WTC11 (cell line): ENCODE results near the gene PSMG4. TPM values are rescaled to one million over a fixed set of nuclear protein-coding genes. Genes with fewer than 3 reads are reported as not detected.

Experiments used
- ATAC-seq: fragments of 200-7000 bp; cut with Tn5 transposase; 2 replicates; pipeline ENCODE4 v1.10.0; 2021; ENCODE audit warnings: mild to moderate bottlenecking, moderate library complexity
- CTCF ChIA-PET: fragments of 300-600 bp; sonication (Branson Sonifier 250); formaldehyde crosslinking; loops from one replicate; lab custom pipeline; 2021; ENCODE audit warnings: antibody characterized with exemption; lab: Charles Lee
- POLR2A ChIA-PET: fragments of 350-600 bp; sonication (Branson Sonifier 250); formaldehyde crosslinking; loops from one replicate; lab custom pipeline; 2021; ENCODE audit warnings: antibody characterized with exemption; lab: Charles Lee
- DNase-seq: peaks from one replicate; pipeline ENCODE4 v3.0.0; 2021; ENCODE audit warnings: low spot score
- H3K27ac Mint-ChIP-seq: 2 replicates; pipeline ENCODE4 v1.8.0; 2021; ENCODE audit warnings: mixed read lengths
- H3K27me3 Mint-ChIP-seq: 2 replicates; pipeline ENCODE4 v1.8.0; 2021; ENCODE audit warnings: low read depth, mild to moderate bottlenecking, moderate library complexity, mixed read lengths
- H3K36me3 Mint-ChIP-seq: 2 replicates; pipeline ENCODE4 v1.8.0; 2021; ENCODE audit warnings: mixed read lengths
- H3K4me1 Mint-ChIP-seq: 2 replicates; pipeline ENCODE4 v1.8.0; 2022; ENCODE audit warnings: mixed read lengths
- H3K4me3 Mint-ChIP-seq: 2 replicates; pipeline ENCODE4 v1.8.0; 2021; ENCODE audit warnings: mild to moderate bottlenecking, moderate library complexity, mixed read lengths
- H3K9me3 Mint-ChIP-seq: 2 replicates; pipeline ENCODE4 v1.8.0; 2021; ENCODE audit warnings: mixed read lengths
- CBFB ChIP-seq: sonication (generic); formaldehyde crosslinking; IDR thresholded peaks from 2 replicates; pipeline ENCODE4 v1.8.1; 2022; ENCODE audit warnings: mild to moderate bottlenecking, low read depth, missing genetic modification reagents
- CREM ChIP-seq: sonication (generic); formaldehyde crosslinking; IDR thresholded peaks from 2 replicates; pipeline ENCODE4 v1.8.1; 2022; ENCODE audit warnings: mild to moderate bottlenecking, missing genetic modification reagents, moderate library complexity
- ETV6 ChIP-seq: sonication (generic); formaldehyde crosslinking; IDR thresholded peaks from 2 replicates; pipeline ENCODE4 v1.8.1; 2022; ENCODE audit warnings: mild to moderate bottlenecking, missing genetic modification reagents
- FOXJ3 ChIP-seq: sonication (generic); formaldehyde crosslinking; IDR thresholded peaks from 2 replicates; pipeline ENCODE4 v1.9.0; 2021; ENCODE audit warnings: missing genetic modification reagents, mild to moderate bottlenecking, borderline replicate concordance
- MXD4 ChIP-seq: fragments of 250-450 bp; sonication (Bioruptor Pico); IDR thresholded peaks from 2 replicates; pipeline ENCODE4 v1.8.0; 2021; ENCODE audit warnings: mild to moderate bottlenecking, moderate library complexity, borderline replicate concordance
- MYBL2 ChIP-seq: sonication (generic); formaldehyde crosslinking; IDR thresholded peaks from 2 replicates; pipeline ENCODE4 v1.8.1; 2023; ENCODE audit warnings: mild to moderate bottlenecking, moderate library complexity, missing genetic modification reagents
- OVOL2 ChIP-seq: fragments of 250-450 bp; sonication (Bioruptor Pico); IDR thresholded peaks from 2 replicates; pipeline ENCODE4 v1.9.0; 2021; ENCODE audit warnings: mild to moderate bottlenecking, borderline replicate concordance
- TEAD4 ChIP-seq: sonication (generic); formaldehyde crosslinking; IDR thresholded peaks from 2 replicates; pipeline ENCODE4 v1.8.0; 2022; ENCODE audit warnings: mild to moderate bottlenecking, missing genetic modification reagents
- ZNF219 ChIP-seq: sonication (generic); formaldehyde crosslinking; IDR thresholded peaks from 2 replicates; pipeline ENCODE4 v1.8.0; 2023; ENCODE audit warnings: missing genetic modification reagents, mild to moderate bottlenecking, borderline replicate concordance
- ZNF232 ChIP-seq: sonication (generic); formaldehyde crosslinking; IDR thresholded peaks from 2 replicates; pipeline ENCODE4 v1.8.0; 2022; ENCODE audit warnings: mild to moderate bottlenecking, missing genetic modification reagents
- ZNF317 ChIP-seq: sonication (generic); formaldehyde crosslinking; IDR thresholded peaks from 2 replicates; pipeline ENCODE4 v1.8.1; 2023; ENCODE audit warnings: low read depth, mild to moderate bottlenecking, moderate library complexity, missing genetic modification reagents, borderline replicate concordance
- ZNF671 ChIP-seq: fragments of 250-450 bp; sonication (Bioruptor Pico); IDR thresholded peaks from 2 replicates; pipeline ENCODE4 v1.8.0; 2021; ENCODE audit warnings: mild to moderate bottlenecking
- total RNA-seq: library from RNA; stranded (reverse); gene quantifications from 3 replicates; pipeline ENCODE4 v1.2.3, GENCODE V29; 2021
- TF ChIP-seq, protein P1 (sequence below): sonication (generic); formaldehyde crosslinking; IDR thresholded peaks from 2 replicates; pipeline ENCODE4 v1.8.1; 2022; ENCODE audit warnings: low read depth, missing genetic modification reagents, borderline replicate concordance
- TF ChIP-seq, protein P2 (sequence below): sonication (generic); formaldehyde crosslinking; IDR thresholded peaks from 2 replicates; pipeline ENCODE4 v1.8.0; 2023; ENCODE audit warnings: missing genetic modification reagents, mild to moderate bottlenecking, borderline replicate concordance
- TF ChIP-seq, protein P3 (sequence below): sonication (generic); formaldehyde crosslinking; IDR thresholded peaks from 2 replicates; pipeline ENCODE4 v1.8.1; 2022; ENCODE audit warnings: mild to moderate bottlenecking, moderate library complexity, missing genetic modification reagents
- TF ChIP-seq, protein P4 (sequence below): sonication (generic); formaldehyde crosslinking; IDR thresholded peaks from 2 replicates; pipeline ENCODE4 v1.8.1; 2022; ENCODE audit warnings: mild to moderate bottlenecking, missing genetic modification reagents, moderate library complexity, borderline replicate concordance
- TF ChIP-seq, protein P5 (sequence below): sonication (generic); formaldehyde crosslinking; IDR thresholded peaks from 2 replicates; pipeline ENCODE4 v1.8.1; 2023; ENCODE audit warnings: mild to moderate bottlenecking, missing genetic modification reagents, borderline replicate concordance
- TF ChIP-seq, protein P6 (sequence below): sonication (generic); formaldehyde crosslinking; IDR thresholded peaks from 2 replicates; pipeline ENCODE4 v1.8.1; 2022; ENCODE audit warnings: low read depth, mild to moderate bottlenecking, moderate library complexity, missing genetic modification reagents, borderline replicate concordance

Gene PSMG4
- total RNA-seq, 1 experiment from 2014 or later: 38.2 TPM

DNA sequence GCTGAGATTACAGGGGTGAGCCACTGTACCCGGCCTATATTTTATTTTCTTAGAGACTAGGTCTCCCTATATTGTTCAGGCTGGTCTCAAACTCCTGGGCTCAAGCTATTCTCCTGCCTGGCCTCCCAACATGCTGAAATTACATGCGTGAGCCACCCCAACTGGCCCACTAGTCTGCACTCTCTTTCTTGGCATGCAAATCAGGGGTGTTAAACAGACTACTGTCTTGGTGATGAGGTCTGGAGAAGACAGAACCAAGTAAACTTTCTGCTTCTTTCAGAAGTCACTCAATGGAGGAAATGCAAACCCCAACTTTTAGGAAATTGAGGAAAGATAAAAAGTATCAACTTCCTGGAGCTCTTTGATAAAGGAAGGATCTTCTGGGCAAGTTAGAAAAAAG is 23.3 kb upstream of the PSMG4 start (continued):
- TF ChIP-seq, protein P1, sequence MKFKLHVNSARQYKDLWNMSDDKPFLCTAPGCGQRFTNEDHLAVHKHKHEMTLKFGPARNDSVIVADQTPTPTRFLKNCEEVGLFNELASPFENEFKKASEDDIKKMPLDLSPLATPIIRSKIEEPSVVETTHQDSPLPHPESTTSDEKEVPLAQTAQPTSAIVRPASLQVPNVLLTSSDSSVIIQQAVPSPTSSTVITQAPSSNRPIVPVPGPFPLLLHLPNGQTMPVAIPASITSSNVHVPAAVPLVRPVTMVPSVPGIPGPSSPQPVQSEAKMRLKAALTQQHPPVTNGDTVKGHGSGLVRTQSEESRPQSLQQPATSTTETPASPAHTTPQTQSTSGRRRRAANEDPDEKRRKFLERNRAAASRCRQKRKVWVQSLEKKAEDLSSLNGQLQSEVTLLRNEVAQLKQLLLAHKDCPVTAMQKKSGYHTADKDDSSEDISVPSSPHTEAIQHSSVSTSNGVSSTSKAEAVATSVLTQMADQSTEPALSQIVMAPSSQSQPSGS (CRISPR knock-in tag): no peak
- TF ChIP-seq ZNF232 (CRISPR knock-in tag) (no peak), OVOL2 (CRISPR knock-in tag) (no peak), ZNF317 (no peak), MYBL2 (no peak), CBFB (CRISPR knock-in tag) (no peak)

DNA sequence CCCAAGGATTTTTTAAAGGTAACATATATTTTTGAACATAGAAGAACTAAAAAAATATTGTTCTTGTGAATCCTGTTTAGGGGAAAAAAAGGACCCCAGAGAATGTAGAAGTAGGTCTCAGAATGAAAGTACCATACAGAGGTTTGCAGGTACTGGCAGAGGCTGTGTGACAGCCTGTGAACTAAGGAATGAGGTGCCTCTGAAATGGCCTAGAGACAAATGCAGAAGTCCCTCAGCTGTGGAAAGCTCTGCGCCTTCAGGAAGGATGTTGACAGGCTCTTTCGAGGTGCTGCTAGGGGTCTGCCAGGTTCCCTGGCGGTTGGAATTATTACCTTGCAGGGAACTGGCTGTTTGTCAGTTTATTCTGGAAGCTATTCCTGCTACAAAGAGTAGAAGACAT is 22.7 kb upstream of the PSMG4 start:
- ChIA-PET POLR2A (no interaction called here), CTCF (interaction anchor here (5.5 kb wide), 1 partner anchor 15 kb away, joined by 66 read pairs; no protein-coding TSS in a partner anchor)
- ATAC-seq (no peak), DNase-seq (no peak)
- H3K4me1 Mint-ChIP-seq: peaks cover 31% of the 10 kb centered on the region
- H3K9me3 Mint-ChIP-seq: no peaks in the 10 kb centered on the region
- H3K27ac Mint-ChIP-seq: peak overlapping the region; percentile 1; the same call in 1 of the 2 replicates
- no peak overlapping the region for H3K4me3 Mint-ChIP-seq
- TF ChIP-seq, protein P2, sequence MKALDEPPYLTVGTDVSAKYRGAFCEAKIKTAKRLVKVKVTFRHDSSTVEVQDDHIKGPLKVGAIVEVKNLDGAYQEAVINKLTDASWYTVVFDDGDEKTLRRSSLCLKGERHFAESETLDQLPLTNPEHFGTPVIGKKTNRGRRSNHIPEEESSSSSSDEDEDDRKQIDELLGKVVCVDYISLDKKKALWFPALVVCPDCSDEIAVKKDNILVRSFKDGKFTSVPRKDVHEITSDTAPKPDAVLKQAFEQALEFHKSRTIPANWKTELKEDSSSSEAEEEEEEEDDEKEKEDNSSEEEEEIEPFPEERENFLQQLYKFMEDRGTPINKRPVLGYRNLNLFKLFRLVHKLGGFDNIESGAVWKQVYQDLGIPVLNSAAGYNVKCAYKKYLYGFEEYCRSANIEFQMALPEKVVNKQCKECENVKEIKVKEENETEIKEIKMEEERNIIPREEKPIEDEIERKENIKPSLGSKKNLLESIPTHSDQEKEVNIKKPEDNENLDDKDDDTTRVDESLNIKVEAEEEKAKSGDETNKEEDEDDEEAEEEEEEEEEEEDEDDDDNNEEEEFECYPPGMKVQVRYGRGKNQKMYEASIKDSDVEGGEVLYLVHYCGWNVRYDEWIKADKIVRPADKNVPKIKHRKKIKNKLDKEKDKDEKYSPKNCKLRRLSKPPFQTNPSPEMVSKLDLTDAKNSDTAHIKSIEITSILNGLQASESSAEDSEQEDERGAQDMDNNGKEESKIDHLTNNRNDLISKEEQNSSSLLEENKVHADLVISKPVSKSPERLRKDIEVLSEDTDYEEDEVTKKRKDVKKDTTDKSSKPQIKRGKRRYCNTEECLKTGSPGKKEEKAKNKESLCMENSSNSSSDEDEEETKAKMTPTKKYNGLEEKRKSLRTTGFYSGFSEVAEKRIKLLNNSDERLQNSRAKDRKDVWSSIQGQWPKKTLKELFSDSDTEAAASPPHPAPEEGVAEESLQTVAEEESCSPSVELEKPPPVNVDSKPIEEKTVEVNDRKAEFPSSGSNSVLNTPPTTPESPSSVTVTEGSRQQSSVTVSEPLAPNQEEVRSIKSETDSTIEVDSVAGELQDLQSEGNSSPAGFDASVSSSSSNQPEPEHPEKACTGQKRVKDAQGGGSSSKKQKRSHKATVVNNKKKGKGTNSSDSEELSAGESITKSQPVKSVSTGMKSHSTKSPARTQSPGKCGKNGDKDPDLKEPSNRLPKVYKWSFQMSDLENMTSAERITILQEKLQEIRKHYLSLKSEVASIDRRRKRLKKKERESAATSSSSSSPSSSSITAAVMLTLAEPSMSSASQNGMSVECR (CRISPR knock-in tag): no peak
- TF ChIP-seq CREM (CRISPR knock-in tag) (no peak), ZNF219 (CRISPR knock-in tag) (no peak), ZNF671 (CRISPR knock-in tag) (no peak), FOXJ3 (CRISPR knock-in tag) (no peak), TEAD4 (no peak), ETV6 (CRISPR knock-in tag) (no peak), MXD4 (CRISPR knock-in tag) (no peak)
- TF ChIP-seq, protein P3, sequence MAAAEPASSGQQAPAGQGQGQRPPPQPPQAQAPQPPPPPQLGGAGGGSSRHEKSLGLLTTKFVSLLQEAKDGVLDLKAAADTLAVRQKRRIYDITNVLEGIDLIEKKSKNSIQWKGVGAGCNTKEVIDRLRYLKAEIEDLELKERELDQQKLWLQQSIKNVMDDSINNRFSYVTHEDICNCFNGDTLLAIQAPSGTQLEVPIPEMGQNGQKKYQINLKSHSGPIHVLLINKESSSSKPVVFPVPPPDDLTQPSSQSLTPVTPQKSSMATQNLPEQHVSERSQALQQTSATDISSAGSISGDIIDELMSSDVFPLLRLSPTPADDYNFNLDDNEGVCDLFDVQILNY: no peak
- TF ChIP-seq, protein P4, sequence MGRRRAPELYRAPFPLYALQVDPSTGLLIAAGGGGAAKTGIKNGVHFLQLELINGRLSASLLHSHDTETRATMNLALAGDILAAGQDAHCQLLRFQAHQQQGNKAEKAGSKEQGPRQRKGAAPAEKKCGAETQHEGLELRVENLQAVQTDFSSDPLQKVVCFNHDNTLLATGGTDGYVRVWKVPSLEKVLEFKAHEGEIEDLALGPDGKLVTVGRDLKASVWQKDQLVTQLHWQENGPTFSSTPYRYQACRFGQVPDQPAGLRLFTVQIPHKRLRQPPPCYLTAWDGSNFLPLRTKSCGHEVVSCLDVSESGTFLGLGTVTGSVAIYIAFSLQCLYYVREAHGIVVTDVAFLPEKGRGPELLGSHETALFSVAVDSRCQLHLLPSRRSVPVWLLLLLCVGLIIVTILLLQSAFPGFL (CRISPR knock-in tag): no peak
- TF ChIP-seq, protein P5, sequence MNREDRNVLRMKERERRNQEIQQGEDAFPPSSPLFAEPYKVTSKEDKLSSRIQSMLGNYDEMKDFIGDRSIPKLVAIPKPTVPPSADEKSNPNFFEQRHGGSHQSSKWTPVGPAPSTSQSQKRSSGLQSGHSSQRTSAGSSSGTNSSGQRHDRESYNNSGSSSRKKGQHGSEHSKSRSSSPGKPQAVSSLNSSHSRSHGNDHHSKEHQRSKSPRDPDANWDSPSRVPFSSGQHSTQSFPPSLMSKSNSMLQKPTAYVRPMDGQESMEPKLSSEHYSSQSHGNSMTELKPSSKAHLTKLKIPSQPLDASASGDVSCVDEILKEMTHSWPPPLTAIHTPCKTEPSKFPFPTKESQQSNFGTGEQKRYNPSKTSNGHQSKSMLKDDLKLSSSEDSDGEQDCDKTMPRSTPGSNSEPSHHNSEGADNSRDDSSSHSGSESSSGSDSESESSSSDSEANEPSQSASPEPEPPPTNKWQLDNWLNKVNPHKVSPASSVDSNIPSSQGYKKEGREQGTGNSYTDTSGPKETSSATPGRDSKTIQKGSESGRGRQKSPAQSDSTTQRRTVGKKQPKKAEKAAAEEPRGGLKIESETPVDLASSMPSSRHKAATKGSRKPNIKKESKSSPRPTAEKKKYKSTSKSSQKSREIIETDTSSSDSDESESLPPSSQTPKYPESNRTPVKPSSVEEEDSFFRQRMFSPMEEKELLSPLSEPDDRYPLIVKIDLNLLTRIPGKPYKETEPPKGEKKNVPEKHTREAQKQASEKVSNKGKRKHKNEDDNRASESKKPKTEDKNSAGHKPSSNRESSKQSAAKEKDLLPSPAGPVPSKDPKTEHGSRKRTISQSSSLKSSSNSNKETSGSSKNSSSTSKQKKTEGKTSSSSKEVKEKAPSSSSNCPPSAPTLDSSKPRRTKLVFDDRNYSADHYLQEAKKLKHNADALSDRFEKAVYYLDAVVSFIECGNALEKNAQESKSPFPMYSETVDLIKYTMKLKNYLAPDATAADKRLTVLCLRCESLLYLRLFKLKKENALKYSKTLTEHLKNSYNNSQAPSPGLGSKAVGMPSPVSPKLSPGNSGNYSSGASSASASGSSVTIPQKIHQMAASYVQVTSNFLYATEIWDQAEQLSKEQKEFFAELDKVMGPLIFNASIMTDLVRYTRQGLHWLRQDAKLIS: no peak
- TF ChIP-seq, protein P6, sequence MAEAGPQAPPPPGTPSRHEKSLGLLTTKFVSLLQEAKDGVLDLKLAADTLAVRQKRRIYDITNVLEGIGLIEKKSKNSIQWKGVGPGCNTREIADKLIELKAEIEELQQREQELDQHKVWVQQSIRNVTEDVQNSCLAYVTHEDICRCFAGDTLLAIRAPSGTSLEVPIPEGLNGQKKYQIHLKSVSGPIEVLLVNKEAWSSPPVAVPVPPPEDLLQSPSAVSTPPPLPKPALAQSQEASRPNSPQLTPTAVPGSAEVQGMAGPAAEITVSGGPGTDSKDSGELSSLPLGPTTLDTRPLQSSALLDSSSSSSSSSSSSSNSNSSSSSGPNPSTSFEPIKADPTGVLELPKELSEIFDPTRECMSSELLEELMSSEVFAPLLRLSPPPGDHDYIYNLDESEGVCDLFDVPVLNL: no peak
- no peaks in the 10 kb centered on the region; the same call in 1 of the 2 replicates for H3K27me3 Mint-ChIP-seq
- H3K36me3 Mint-ChIP-seq: no peaks in the 10 kb centered on the region
